Fibroblast of skin of right quadriceps (primary cell): ENCODE measurements around the gene KDM4B.

Experiments
- DNase-seq: peaks from one replicate; pipeline ENCODE4 v3.0.0-alpha.2; 2013

KDM4B gene

DNA sequence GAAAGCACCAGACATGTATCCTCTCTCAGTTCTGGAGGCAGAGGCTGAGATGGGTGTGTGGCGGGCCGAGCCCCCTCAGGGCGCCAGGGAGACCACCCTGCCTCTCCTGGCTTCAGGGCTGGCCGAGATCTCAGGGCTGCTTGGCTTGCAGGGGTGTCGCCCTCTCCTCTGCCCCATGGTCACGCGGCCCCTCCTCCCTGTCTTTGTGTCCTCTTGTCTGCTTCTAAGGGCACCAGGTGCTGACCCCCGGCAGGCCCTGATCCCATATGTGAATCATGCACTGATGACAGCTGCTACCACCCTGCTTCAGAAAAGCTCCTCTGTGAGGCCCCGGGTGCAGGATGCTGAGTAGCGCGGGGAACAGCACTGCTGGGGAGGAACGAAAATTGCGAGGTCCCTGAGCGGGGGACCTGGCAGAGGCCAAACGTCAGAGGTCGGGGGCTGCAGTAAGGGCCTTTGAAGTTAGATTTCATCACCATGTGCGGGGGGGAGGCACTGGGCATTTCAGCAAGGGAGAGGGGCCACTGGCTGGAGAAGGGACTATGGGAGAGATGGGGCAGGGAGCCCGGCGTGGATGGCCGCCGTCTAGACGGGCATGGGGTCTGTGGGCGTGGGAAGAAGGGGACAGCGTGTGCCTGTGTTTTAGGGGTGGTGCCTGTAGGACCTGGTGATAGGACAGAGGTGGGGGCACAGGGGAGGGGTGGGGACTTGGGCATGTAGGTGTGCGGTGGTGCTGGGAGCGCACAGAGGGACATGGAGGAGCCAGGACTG is 125.2 kb downstream of the KDM4B start:
- no peak for DNase-seq

DNA sequence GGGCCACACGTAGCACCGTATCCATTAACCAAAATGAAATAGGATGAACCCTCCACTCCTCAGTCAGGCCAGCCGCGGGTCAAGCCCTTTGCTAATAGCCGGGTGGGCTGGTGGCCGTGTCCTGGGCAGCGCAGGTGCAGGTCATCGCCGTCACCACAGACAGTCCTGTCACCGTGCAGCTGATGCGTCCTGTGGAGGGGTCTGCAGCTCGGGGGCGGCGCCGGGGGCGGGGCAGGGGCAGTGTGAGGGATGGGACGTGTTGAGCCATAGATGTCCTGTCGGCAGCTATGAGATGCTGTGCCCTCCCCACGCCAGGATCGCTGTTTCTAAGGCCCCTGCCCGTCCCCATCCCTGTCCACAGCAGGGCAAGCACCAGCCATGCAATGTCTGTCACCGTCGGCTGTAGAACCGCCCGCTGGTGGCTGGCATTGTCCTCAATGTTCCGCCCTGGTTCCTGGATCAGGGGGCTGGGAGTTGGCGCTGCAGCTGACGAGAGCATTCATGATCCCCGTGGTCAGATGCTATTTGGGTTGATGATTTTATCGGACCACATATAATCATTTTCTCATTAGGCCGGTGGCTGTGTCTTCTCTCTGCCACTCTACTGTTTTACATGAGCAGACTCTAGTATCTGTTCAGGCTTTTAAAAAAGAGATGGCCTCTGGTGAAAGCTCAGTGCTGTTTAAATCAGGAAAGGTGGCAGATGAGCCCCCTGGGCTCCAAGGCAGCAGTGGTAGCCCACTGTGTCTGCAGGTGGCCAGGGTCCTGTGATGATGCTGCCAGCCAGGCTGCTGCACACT is 126.1 kb downstream of the KDM4B start:
- DNase-seq: no peak

DNA sequence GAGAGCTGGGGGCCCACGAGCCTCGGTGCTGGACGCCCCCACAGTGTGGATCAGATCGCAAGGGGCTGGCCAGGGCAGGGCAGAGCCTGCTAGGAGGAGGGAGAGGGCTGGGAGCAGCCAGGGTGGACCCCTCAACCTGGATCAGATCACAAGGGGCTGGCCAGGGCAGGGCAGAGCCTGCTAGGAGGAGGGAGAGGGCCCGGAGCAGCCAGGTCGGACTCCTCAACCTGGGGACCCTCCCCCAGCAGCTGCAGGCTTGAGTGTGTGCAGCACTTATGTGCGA is 126.6 kb downstream of the KDM4B start:
- DNase-seq: no peak

DNA sequence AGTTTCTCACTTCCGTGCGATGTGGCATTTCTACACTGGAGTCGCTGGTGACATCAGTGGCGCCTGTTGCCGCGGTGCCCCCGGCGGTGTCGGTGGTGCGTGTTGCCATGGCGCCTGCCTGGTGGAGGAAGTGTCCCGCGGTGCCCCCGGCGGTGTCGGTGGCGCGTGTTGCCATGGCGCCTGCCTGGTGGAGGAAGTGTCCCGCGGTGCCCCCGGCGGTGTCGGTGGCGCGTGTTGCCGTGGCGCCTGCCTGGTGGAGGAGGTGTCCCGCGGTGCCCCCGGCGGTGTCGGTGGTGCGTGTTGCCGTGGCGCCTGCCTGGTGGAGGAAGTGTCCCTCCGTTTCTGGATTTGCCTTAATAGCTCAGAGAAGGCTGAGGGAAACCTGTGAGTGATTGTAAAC is 127.6 kb downstream of the KDM4B start:
- DNase-seq: no peak

DNA sequence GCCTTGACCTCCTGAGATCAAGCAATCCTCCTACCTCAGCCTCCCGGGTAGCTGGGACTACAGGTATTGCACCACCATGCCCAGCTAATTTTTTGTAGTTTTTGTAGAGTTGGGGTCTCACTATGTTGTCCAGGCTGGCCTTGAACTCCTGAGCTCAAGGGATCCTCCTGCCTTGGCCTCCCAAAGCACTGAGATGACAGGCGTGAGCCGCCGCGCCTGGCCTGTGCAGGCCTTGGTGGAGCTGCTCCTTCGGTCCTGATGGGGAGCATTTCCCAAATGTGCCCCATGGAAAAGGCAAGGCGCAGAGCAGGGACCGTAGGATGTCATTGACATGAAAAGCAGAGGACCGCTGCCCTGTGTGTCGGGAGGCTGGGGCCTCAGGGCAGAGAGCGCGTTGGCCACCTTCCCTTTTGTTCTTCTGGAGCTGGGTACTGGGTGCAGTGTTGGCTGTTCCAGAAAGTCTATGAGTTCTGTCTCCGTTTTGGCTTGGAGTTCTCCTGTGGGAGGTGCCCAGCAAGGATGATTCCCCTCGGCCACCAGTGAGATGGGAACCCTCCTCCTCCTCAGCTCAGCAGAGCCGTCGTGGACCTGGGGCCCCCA is 128.5 kb downstream of the KDM4B start:
- DNase-seq: no peak

DNA sequence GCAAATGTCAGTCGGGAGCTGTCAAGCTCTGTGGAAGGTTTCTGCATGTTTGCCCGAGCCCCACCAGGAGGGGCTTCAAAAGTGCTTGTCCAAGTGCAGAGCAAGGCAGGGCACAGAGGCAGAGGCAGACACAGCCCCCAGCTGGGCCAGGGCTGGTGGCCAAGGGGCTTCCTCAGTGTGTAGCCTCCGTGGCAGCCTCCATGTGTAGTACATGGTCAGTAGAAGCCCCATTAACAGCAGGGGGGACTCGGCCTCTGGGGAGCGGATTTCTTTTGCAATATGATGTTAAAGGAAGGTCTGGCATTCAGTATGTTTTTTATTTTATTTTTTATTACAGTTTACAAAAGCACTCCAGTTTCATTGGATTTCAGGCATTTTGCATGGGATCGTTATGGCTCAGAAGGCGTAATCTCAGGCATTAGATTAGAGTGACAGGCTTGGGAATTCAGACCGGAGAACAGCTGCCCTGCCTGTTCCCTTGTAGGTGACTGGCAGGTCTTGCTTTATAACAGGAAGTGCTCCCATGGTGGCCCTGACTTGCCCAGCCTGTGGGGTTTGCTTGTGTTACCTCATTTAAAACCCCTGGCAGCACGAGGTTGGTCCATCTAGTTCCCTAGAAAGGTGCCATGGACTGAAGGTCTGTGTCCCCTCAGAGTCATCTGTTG is 129.2 kb downstream of the KDM4B start:
- DNase-seq: no peak

DNA sequence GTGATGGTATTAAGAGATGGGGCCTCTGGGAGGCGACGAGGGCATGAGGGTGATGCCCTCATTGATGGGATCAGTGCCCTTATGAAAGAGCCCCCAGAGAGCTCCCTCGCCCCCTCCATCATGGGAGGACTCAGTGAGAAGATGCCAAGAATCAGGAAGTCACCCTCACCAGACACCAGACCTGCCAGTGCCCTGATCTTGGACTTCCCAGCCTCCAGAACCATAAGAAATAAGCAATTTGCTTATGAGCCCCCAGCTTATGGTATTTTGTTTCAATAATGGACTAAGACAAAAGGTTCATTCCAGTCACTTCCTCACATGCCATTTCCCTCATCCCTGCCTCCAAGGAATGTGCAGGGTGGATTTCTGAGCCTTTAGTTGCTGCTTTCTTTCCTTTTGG is 129.7 kb downstream of the KDM4B start:
- no peak for DNase-seq

DNA sequence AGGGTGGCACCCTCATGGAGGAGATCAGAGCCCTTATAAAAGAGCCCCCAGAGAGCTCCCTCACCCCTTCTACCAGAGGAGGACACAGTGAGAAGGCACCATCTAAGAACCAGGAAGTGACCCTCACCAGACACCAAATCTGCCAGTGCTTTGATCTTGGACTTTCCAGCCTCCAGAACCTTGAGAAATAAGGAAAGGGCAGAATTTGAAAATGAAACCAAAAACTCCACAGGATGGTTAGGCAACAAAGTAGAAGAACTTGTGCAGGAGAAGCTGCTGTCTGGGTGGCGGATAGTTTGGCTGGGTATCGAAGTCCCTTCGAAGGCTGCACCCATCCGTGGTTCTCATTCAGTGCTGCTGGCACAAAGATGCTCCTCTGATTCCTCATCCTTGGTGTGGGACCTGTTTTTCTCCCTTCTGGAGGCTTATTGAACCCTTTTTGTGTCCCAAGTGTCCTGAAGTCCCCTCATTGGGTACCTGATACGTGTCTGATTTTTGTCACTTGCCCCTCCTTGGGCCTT is 130.8 kb downstream of the KDM4B start:
- DNase-seq: no peak

DNA sequence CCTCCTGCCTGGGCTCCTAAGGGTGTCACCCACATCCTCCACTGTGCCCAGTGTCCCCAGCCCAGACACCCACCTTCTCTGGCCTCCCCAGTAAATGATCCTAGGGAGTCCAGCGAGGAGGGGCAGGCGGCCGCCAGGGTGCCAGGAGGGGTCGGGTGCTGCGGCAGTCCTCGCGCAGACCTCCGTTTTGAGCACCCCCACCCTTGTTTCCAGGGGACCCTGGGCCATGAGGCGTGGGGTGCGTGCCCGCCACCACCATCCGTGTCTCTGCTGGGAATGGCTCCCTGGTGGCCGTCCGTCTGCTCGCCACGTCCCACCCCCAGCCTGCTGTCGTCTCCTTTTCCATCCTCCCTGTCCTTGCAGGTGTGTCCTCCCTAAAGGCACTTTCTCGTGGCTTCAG is 133.0 kb downstream of the KDM4B start:
- DNase-seq: no peak

DNA sequence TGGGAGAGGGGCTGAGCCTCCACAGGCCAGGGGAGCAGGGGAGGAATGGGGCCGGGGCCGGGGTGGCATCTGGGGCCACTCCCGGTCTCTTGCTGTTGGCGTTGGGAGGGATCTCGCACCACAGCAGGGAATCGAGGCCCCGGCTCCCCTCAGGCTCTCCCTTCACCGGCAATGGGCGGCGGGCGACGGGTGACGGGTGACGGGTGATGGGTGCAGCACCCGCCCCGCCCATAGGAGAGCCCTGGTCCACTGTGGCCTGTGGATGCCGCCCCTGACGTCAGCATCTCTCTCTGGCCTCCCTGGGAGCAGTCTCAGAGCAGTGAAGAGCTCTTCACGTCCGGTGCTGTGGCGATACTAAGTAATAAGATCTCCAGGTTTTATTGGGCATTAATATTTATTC is 133.6 kb downstream of the KDM4B start:
- DNase-seq: no peak

DNA sequence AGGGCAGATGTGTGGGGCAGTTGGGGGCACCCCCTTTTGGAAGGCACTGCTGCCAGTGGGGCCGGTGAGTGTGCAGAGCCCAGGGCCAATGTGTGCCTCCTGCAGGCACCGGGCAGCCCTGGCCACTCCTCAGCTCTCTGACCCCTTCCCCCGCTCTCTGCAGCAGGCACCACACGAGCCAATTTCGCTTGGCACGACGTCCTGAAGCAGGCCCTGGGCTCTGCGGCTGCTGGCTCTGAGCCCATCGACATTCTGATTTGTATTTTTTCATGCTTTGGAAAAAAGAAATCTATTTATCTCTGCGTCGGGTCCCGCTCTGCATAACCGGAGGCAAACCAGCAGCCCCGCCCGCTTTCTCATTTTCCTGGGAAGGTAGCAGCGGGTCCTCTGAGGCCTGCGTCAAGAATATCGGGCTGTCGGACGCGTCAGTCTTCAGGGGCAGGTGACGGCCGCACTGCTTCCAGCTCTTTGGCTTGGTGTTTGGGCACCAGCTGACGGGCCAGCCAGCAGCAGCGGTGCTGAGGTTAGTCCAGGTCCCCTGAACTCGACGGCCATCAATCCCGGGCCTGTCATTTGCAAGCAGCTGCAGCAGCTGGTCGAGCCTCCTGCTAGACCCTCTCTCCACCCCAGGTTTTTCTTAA is 134.3 kb downstream of the KDM4B start:
- no peak for DNase-seq

DNA sequence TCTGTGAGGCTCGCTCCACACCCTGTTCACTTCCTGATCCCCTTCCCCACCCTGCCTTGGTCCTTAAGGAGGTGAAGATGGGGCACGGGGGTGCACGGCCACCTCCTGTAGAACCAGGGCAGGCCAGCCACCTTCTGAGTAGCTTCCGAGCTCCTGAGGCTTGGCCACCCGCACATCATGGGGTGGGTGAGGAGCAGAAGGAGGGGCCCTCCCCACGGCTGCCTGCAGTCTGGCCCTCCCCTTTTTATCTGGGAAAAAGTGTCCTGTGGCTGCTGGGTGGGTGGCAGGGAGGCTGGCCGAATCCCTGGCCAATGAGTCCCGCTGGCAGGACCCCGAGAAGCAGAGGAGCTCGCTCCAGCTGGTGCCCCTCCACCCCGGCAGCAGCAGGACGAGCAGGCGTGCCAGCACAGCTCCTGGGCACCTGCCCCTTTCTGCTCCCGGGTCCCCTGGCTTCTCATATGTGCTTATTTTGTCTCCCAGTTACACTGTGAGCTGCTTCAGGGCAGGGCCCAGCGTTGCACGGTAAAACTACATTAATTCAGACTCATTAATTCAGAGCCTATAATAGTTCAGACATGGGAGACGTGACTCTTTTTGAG is 135.0 kb downstream of the KDM4B start:
- DNase-seq: no peak

DNA sequence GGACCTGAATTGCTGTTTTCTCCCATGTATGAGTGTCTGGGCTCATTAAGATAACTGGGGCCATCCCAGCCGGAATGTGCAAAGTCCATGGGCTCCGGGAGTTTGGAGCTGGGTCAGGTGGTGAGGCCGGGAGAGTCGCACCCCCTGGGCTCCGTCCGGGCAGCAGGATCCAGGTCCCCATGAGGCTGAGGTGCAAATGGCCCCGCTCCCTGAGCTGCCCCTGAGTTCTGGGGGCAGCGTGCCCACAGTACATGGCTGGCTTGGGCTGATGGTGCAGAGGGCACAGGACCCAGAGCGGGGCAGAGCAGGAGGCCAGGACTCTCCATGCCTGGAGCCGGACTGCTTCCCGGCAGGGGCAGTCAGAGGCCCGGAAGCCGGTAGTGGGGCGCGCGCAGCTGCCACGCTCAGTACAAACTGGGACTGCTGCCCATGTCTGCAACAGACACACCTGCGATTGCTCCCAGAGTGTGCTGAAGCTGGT is 136.0 kb downstream of the KDM4B start:
- no peak for DNase-seq

DNA sequence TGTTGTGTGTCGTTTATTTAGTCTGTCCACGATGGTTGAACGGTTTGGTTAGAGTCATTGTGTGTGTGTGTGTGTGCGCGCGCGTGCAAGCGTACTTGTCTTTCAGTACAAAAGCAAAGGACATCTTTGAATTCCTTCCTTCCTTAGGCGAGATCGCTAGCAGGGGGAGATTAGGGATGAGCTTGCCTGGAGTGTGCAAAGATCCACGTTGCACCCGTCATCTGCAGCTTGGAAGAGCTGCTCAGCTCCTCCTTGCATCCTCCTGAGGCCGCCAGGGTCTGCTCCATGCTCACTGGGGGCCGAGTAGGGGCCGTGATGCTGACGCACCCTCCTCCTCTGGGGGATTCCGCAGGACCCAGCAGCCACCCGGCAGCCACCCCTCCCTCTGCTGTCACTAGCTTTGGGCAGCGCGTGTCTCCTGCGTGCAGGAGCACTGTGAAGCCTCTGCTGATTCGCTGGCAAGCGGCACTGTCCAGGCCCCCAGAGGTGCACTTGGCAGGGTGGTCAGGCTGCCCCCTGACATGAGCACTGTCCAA is 137.3 kb downstream of the KDM4B start:
- DNase-seq: no peak

DNA sequence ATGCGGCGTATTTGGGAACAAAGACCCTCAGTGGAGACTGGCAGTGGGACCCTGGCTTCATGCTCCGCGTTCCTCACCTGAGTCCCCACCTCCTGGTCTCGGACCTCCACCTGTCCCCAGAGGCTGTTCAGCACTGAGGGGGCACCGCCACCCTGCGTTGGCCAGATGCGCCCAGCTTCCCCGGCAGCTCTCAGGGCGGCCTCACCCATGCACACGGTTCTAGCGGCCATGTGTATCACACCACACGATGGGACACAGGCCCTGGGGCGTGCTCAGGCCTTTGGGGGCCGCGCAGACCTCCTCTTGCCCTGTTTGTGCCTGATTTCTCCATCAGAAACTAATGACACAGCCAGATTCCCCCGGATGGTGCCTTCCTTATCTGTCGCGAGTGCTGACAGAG is 138.1 kb downstream of the KDM4B start:
- DNase-seq: no peak

DNA sequence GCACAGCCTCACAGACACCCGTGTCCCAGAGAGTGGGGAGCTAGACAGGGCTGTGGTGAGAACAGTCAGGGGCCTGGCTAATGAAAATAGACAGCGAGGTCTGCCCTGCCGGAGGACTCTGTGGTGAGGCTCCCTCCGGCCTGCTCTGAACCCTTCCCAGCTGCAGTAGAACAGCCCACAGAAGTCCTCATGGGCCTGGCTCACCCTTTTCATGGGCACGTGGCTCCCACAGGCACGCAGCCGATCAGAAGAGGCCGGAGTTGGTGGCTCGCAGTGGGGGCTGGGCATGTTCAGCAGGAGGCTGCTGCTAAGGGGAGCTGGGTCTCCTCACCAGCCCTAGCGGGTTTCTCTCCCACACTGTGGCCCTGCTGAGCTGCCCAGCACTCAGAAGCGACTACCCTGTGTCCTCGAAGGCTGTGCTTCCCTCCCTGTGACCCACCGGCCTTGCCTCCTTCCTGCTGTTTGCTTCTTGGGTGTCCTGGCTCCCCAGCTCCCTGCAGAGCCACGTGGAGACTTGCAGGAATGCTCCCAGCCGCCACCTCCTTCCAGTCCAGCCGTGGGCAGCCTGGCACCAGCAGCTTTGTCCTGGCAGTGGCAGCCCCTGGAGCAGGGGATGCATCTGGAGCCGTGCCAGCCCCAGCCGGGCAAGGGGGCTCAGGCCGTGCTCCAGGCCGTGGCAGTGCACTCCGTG is 138.7 kb downstream of the KDM4B start:
- no peak for DNase-seq

DNA sequence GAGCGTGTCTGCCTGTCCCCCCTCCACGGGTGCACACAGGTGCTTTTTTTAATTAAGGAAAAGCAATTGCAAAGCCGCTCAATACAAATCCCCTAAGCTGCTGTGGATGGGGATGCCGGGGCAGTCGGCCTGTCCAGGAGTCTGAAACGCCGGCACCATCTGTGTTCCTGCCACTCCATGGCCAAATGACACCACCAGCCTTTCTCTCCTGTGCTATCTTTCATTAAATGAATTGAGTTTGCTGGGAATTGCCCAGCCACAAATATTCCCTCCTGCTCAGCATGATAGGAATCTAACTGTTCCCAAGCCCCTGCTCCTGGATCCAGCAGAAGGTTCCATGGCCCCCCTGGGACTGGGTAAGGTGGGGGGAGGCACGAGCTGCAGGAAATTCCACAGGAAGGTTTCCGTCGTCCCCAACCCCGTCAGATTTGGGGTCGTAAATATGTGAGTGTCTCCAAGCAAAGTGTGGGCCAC is 139.2 kb downstream of the KDM4B start:
- no peak for DNase-seq

DNA sequence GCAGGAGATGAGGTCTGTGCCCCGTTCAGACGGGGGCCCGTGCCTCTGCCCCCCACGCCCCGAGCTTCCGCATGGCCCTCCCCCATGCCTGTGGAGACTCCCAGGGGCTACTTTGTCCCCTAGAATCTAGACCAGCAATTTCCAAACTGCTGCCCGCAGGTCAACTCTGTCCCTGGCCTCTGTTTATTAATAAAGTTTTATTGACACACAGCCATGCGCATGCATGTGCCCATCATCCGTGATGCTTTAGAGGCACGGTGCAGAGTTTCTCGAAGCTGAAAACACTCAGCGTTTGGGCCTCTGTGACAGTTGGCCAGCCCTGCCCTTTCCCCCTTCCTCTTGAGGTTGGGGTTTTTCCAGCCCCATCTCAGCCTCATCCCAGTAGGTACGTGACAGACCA is 140.0 kb downstream of the KDM4B start:
- DNase-seq: no peak

DNA sequence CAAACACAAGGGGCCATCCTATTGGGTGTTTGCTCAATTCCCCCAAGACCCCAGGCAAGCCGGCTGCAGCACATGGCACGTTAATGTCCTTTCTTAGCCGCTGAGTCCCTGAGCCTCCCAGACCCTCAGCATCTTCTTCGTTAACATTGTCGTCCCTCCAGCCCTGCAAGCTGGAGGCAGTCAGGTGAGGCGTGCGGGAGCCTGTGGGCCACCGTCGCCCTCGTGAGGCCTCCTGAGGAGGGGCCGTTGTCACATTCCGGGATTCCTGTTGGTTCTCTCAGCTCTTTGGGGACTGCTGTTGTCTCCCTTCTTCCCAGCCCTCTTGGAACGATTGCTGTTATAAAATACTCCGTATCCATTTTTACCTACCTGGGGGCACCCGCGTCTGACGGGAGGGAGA is 140.6 kb downstream of the KDM4B start:
- no peak for DNase-seq

DNA sequence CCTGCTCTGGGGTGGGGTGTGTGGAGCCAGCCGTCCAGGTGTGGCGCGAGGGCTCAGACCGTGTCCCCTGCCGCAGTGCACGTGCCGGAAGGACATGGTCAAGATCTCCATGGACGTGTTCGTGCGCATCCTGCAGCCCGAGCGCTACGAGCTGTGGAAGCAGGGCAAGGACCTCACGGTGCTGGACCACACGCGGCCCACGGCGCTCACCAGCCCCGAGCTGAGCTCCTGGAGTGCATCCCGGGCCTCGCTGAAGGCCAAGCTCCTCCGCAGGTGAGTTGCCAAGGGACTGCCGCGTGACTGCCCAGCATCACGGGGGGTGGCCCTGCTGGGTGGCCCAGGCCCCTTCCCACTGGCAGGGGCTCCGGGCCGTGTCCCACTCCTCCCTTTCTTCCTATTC is 141.6 kb downstream of the KDM4B start:
- no peak for DNase-seq

DNA sequence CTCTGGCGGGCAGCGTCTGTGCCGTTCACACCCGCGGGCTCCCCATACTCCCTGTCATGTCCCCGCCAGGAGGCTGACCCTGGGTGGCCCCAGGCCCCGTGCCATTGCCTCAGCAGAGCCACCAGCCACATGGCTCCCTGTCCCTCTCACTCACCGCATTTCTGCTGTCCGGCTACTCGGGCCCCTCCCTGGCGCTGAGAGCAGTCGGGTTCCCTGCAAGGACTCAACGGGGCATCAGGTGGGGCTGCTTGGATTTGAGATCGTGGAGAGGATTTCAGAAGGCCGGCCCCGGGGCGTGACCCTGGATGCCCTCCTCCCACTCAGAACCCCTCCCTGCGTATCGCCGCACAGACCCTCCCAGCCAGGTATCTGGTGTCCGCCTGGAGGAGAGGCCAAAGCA is 142.1 kb downstream of the KDM4B start:
- DNase-seq: no peak
